ENCODE data around the gene NUDT8. TPM values are rescaled to one million over a fixed set of nuclear protein-coding genes. Genes with fewer than 3 reads are reported as not detected.

NUDT8 gene
- total and polyA plus RNA-seq, 7 donors, result 3.6 to 63.1 (median 10.9) TPM

DNA sequence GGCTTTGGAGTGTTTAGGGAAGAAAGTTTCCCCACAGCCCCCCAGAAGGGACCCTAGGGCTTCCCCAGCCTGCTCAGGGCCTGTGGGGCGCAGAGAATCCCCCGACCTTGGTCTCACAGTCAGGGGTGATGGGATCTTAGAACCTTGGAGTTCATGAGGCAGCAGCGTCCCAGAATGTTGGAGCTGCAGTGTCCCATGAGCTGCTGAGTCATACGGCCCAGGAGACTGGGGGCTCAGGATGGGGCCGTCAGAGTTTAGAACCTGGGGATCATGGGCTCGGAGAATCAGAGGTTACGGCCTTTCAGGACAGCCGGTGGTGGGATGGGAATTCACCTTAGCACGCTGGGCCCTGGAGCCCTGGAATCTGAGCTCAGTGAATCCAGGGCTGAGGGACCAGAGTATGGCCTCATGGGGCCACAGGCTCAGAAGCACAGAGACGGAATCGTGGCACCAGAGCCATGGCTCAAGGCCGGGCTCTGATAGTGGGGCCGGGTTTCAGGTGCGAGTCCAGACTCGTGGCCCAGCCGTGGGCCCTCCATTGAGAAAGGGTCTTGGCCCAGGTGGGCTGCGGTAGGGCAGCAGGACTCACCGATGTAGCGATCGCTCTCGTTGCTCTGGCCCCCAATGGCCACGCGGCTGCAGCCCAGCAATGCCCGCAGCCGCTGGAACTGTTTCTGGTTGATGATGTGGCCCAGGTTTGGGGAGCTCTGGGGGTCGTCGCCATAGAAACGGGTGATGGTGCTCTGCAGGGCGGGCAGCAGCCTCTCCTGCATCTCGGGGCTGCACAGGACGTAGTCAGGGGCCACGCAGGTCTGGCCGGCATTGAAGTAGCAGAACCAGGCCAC, 35.2 kb upstream of the NUDT8 start:
- Histone ChIP-seq H3K4me3 (no peak overlapping the region), H3K27me3 (no peaks in the 10 kb centered on the region), H3K9me3 (no peaks in the 10 kb centered on the region), H3K36me3 (no peaks in the 10 kb centered on the region), H3K27ac (no peak overlapping the region), H3K4me1 (no peaks in the 10 kb centered on the region)
- intact Hi-C loops (cut with DNase I), result no loop called here
- no peak for DNase-seq
- WGBS, 2 donors, result 85 to 90% methylated on average over 33 of the region's 33 CpGs
- TF ChIP-seq EP300 (IDR thresholded peaks at IDR 0.05) (no peak), POLR2AphosphoS5 (IDR thresholded peaks at IDR 0.05) (no peak), POLR2A (IDR thresholded peaks at IDR 0.05) (no peak)
- TF ChIP-seq, protein P1, sequence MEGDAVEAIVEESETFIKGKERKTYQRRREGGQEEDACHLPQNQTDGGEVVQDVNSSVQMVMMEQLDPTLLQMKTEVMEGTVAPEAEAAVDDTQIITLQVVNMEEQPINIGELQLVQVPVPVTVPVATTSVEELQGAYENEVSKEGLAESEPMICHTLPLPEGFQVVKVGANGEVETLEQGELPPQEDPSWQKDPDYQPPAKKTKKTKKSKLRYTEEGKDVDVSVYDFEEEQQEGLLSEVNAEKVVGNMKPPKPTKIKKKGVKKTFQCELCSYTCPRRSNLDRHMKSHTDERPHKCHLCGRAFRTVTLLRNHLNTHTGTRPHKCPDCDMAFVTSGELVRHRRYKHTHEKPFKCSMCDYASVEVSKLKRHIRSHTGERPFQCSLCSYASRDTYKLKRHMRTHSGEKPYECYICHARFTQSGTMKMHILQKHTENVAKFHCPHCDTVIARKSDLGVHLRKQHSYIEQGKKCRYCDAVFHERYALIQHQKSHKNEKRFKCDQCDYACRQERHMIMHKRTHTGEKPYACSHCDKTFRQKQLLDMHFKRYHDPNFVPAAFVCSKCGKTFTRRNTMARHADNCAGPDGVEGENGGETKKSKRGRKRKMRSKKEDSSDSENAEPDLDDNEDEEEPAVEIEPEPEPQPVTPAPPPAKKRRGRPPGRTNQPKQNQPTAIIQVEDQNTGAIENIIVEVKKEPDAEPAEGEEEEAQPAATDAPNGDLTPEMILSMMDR (IDR thresholded peaks at IDR 0.05), result no peak

DNA sequence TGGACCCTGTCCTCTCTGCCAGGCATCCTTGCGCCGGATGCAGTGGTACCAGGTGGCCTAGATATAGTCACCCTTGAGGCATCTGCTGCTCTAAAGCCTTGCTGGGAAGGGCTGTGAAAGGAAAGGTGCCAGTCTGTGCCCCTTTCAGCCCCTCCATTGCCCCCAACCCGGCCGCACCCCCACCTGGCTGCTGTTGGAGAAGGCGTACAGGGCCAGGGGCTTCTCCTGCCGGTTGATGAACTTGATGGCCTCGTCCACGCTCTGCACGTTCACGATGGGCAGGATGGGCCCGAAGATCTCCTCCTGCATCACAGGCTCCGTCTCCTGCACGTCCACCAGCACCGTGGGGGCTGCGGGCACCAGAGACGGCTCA, 34.5 kb upstream of the NUDT8 start:
- no peaks in the 10 kb centered on the region for H3K27me3 ChIP-seq
- intact Hi-C loops (cut with DNase I), result no loop called here
- no peak overlapping the region for H3K4me3 ChIP-seq
- no peak for DNase-seq
- no peaks in the 10 kb centered on the region for H3K36me3 ChIP-seq
- H3K4me1 ChIP-seq, result no peaks in the 10 kb centered on the region
- 89 to 93% methylated on average over 16 of the region's 16 CpGs for WGBS, 2 donors
- TF ChIP-seq POLR2AphosphoS5 (IDR thresholded peaks at IDR 0.05) (no peak), EP300 (IDR thresholded peaks at IDR 0.05) (no peak)
- no peak overlapping the region for H3K27ac ChIP-seq
- H3K9me3 ChIP-seq, result no peaks in the 10 kb centered on the region

DNA sequence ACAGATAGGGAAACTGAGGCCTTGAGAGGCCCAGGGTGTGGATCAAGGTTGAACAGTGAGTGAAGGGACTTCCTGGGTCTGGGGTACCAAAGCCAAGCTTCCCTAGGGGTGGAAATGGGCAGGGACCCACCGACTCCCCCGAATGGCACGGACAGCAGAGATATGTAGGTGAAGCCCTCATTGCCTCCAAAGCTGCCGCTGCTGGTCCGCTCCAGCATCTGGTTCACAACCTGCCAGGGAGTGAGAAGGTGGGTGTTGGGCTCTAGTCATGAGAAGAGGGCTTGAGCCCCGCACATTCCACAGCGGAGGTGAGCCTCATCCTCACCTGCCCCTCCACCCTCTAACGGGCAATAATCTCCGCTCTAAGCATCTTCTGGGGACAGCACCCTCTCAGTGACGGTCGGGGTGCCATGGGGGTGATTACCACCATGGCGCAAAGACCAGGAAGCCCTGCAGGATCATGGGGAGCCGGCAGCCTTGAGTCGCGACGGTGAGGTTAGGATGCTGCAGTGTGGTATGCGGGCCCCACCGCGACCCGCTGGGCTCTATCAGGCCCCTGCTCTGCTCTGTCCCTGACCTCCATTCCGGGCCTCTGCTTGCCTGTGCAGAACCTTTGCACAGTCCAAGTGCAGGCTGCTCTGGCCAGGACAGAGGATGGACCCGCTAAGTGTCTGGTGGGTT, 33.9 kb upstream of the NUDT8 start:
- Histone ChIP-seq H3K36me3 (no peaks in the 10 kb centered on the region), H3K27ac (no peak overlapping the region), H3K4me1 (no peaks in the 10 kb centered on the region), H3K27me3 (no peaks in the 10 kb centered on the region), H3K4me3 (no peak overlapping the region), H3K9me3 (no peaks in the 10 kb centered on the region)
- WGBS, 2 donors, result 89 to 93% methylated on average over 22 of the region's 22 CpGs
- TF ChIP-seq, protein P1 (IDR thresholded peaks at IDR 0.05), result no peak
- no peak for TF ChIP-seq EP300 (IDR thresholded peaks at IDR 0.05)
- TF ChIP-seq POLR2AphosphoS5 (IDR thresholded peaks at IDR 0.05), result no peak
- intact Hi-C loops (cut with DNase I), result no loop called here
- no peak for DNase-seq

DNA sequence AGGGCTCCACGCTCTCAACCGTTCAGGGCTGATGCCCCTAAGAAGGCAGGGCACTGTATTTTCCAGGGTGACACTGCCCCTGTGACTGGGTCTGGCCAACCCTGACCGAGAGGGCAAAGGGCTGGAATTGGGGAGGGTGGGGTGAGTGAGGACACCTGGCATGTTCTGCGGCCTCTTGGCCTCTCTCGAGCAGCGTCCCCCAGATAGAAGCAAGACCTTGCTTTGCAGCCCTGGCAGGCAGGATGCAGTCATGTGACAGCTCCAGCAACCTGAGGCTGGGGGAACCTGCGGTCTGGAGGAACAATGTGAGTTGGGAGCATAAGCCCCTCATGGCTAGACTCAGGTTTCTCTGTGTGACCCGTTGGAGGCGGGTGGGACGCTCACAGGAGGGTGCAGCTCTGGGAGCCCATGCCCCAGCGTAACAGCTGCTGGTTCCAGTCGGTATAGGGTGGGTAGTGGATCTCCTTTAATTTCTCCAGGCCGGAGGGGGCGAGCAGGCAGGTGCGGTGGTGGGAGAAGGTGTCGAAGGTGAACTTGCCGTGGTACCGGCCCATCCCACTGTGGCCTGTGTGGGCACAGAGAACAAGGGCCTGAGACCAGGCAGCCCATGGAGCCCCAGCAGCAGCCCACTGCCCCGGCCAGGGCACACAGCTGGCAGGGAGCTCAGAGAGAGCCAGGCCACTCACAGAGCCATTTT, 33.2 kb upstream of the NUDT8 start:
- no peaks in the 10 kb centered on the region for H3K9me3 ChIP-seq
- no peak overlapping the region for H3K27ac ChIP-seq
- no peak for TF ChIP-seq POLR2AphosphoS5 (IDR thresholded peaks at IDR 0.05)
- TF ChIP-seq, protein P1 (IDR thresholded peaks at IDR 0.05), result no peak
- no peak for TF ChIP-seq EP300 (IDR thresholded peaks at IDR 0.05)
- TF ChIP-seq POLR2A (IDR thresholded peaks at IDR 0.05), result no peak
- H3K27me3 ChIP-seq, result no peaks in the 10 kb centered on the region
- no peaks in the 10 kb centered on the region for H3K4me1 ChIP-seq
- H3K4me3 ChIP-seq, result no peak overlapping the region
- H3K36me3 ChIP-seq, result no peaks in the 10 kb centered on the region
- intact Hi-C loops (cut with DNase I), result no loop called here
- no peak for DNase-seq
- WGBS, 2 donors, result 86 to 88% methylated on average over 19 of the region's 19 CpGs
